Prostate gland (tissue), 2 donors: Measurements from ENCODE around the gene TMEM243.

Experiments used
- CTCF ChIP-seq, 4 experiments: fragments of 200-600 bp in 2 of 4; fragments of 450-650 bp in 2 of 4; sonication (generic) in 2 of 4; IDR thresholded peaks; 1 replicate in 3 of 4; 2 replicates in 1 of 4; pipeline ENCODE4 v1.5.1; 2016 to 2019; ENCODE audit warnings: antibody characterized with exemption in 4 of 4, mild to moderate bottlenecking in 2 of 4, moderate library complexity in 2 of 4
- POLR2A ChIP-seq: fragments of 450-650 bp; IDR thresholded peaks from one replicate; pipeline ENCODE4 v1.6.1; 2016; ENCODE audit warnings: antibody characterized with exemption, mild to moderate bottlenecking
- POLR2AphosphoS5 ChIP-seq: sonication (generic); formaldehyde crosslinking; IDR thresholded peaks from one replicate; pipeline ENCODE4 v1.6.1; 2017; ENCODE audit warnings: antibody characterized with exemption

GRCh38 chr7:87206361-87206760, 13.2 kb downstream of the TMEM243 start:
- no peak for TF ChIP-seq CTCF (IDR thresholded peaks at IDR 0.05)
- TF ChIP-seq POLR2AphosphoS5 = no peak
- no peak for TF ChIP-seq POLR2A
